LNCaP clone FGC (cell line): ENCODE results near the gene YPEL3.
"Not testable (repeated sequence)": the region's sequence is repeated elsewhere in the genome, so short reads cannot be mapped to it uniquely, and the experiment has no call there.

Experiments
- DNase-seq: peaks from one replicate; pipeline ENCODE4 v3.0.0-alpha.2; 2011; ENCODE audit warnings: low read depth
- H3K4me3 ChIP-seq: 2 replicates; pipeline ENCODE4 v1.5.1; 2011; ENCODE audit warnings: mild to moderate bottlenecking, low read depth, low read length, control low read depth
- TF ChIP-seq, protein P1 (sequence below): IDR thresholded peaks from 2 replicates; pipeline ENCODE4 v1.5.1; 2012; ENCODE audit warnings: mild to moderate bottlenecking; ENCODE audit not compliant: control insufficient read depth, insufficient read depth; ENCODE audit errors: extremely low read depth

The YPEL3 gene

DNA sequence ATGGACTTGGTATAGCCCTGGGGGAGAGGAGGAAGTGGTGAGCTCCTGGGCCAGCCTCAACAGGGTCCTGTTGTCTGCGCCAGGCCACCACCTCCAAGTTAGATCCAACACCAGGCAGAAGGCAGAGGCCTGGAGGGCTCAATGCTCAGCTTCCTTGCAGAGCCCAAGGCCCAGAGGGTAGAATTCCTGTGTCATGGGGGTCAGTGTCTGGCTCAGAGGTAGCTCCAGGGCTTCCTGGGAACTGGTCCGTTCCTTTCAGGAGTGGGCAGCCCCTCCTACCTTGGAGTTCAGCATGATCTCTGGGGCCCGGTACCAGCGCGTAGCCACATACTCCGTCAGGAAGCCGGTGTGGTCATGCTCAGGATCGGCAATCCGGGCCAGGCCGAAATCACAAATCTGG lies 21.8 kb upstream of the YPEL3 start:
- TF ChIP-seq, protein P1, sequence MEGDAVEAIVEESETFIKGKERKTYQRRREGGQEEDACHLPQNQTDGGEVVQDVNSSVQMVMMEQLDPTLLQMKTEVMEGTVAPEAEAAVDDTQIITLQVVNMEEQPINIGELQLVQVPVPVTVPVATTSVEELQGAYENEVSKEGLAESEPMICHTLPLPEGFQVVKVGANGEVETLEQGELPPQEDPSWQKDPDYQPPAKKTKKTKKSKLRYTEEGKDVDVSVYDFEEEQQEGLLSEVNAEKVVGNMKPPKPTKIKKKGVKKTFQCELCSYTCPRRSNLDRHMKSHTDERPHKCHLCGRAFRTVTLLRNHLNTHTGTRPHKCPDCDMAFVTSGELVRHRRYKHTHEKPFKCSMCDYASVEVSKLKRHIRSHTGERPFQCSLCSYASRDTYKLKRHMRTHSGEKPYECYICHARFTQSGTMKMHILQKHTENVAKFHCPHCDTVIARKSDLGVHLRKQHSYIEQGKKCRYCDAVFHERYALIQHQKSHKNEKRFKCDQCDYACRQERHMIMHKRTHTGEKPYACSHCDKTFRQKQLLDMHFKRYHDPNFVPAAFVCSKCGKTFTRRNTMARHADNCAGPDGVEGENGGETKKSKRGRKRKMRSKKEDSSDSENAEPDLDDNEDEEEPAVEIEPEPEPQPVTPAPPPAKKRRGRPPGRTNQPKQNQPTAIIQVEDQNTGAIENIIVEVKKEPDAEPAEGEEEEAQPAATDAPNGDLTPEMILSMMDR, result no peak
- no peak overlapping the region for H3K4me3 ChIP-seq
- no peak for DNase-seq

DNA sequence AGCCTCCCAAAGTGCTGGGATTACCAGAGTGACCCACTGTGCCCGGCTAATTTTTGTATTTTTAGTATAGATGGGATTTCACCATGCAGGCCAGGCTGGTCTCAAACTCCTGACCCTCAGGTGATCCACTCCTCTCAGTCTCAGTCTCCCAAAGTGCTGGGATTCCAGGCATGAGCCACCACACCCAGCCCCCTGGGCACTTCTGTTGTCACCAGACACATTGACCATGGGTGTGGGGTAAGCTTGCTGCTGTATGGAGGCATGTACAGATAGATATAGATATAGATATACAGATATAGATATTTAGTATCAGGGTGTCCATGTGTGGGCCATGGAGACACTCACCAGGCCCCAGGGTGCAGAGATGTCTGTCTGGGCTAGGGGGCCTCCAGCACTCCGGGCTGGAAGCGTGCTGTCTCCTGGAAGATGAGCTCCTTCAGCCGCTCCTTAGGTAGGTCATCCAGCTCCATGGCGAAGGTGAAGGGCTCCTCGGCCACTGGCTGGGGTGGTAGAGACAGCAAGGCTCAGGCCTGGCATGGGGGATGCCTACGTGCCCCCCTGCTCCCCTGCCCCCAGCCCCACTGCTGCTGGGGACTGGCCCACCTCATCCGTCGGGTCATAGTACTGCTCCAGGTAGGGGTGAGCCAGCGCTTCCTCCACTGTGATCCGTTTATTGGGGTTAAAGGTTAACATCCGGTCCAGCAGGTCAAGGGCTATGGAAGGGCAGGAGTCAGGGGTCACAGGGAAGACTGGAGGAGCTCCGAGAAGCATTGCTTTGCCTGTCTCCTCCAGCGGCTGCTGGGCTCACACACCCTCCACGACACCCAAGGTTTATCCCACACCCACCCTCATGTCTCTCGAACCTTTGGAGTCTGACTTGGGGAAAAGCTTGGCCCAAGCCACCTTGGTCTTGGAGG lies 20.5 kb upstream of the YPEL3 start:
- TF ChIP-seq, protein P1, result no peak
- no peak overlapping the region for H3K4me3 ChIP-seq
- no peak for DNase-seq

DNA sequence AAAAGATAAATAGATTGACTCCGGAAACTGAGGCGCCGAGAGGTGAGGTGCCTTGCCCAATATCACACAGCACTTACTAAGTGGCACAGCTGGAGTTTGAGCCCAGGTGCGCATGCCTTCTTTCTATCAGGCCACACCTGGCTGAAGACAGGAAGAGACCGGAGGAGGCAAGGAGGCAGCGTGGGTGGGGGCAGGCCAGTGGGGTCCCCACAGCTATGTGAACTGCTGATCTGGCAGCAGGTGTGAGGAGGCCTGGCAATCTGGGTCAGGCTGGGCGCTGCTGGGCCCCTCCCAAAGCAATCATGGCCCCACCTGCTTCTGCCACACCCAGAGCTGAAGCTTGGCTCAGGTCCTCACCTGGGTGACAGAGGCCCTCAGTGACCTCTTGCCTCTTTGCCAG lies 19.2 kb upstream of the YPEL3 start:
- TF ChIP-seq, protein P1, result no peak
- no peak overlapping the region for H3K4me3 ChIP-seq
- no peak for DNase-seq

DNA sequence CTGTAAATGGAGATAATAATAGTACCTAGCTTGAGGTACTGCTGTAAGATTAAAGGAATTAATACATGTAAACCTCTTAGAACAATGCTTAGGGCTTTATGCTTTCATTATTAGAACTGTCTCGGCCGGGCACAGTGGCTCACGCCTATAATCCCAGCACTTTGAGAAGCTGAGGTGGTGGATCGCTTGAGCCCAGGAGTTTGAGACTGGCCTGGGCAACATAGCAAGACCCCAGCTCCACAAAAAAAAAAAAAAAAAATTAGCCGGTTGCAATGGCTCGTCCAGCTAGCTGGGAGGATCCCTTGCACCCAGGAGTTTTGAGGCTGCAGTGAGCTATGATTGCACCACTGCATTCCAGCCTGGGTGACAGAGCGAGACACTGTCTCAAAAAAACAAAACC lies 18.8 kb upstream of the YPEL3 start:
- H3K4me3 ChIP-seq, DNase-seq: not testable (repeated sequence)

DNA sequence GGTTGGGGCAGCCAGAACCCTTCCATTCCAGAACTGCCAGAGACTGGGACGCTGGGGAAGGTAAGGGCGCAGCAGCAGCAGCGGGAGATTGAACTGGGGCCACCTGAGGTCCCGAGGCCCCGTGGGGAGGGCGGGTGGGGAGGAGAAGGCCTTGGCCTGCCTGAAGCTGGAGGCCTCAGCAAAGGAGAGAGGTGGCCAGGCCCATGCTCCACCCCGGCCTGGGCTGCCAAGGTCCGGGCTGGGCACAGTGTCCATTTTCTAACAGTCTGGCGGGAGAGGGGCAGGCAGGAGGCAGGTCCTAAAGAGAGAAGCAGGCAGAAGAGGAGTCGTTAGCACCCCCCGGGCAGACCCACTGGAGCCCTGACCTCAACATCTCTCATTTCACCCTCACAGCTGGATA lies 18.4 kb upstream of the YPEL3 start:
- DNase-seq, result no peak
- TF ChIP-seq, protein P1, result no peak
- no peak overlapping the region for H3K4me3 ChIP-seq

DNA sequence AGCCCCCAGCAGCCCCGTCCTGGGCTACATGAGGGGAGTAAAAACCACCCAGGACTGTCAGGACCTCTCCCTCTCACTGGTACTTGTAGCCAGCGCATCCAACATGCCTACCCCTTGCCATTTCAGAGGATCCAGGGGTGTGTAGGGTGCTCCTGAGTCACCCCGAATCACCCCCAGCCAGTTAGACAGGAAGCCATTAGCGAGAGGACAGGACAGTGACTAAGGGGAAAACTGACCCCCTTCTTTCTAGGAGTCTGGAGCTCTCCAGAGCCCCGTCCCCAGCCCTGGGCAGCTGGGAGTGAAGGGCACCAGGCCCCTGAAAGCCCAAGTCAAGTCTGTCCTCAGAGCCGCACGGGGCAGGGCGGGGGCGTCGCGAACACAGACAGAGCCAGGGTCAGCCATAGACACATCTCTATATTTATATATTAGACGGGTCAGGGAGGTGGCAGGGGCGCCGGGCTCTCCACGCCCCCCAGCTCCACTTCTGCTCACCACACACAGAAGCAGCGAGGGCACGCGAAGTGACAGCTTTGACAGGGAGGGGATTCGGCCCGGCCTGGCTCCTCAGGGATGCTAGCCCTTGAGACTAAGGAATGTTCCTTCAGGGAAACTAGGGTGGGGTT lies 17.8 kb upstream of the YPEL3 start:
- TF ChIP-seq, protein P1, result no peak
- no peak for DNase-seq
- H3K4me3 ChIP-seq, result no peak overlapping the region

DNA sequence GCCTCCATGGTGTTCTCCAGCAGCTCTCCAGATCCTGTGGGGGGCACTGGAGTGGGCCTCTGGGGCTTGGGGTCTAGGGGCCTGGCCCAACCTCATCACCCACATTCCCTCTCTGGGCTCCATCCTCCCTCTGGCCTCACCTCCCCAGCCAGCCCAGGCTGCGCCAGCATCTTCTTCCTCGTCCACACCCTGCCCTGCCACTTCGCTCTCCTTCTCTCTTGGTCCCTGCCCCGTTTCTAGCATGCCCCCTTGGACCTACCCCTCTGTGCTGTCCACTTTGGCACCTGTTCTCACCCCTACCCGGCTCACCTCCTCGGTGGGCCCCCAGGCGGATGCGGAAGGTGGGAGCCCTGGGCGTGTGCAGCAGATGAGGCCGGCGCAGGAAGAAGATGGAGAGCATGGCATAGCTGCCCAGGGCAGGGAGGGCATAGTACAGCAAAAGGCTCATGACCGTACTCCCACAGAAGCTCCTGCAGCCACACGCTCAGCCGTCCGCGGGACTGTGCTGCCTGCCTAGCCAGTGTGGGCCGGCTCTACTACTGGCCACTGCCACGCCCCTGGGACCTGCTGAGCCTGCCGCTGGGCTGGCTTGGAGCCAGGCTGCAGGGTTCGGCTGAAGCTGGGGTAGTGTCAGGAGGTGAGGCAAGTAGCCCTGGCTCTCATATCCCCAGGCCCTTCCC lies 17.2 kb upstream of the YPEL3 start, which contains the start of gene GDPD3:
TSS of gene GDPD3 (minus strand) at position 507 of the 680 bp plus-strand sequence. CDS start at position 448, 59 bp downstream.
- TF ChIP-seq, protein P1, result no peak
- DNase-seq, result no peak
- H3K4me3 ChIP-seq, result no peak within 1 kb of the TSS
